ENCODE measurements around the gene EIF4EBP3. TPM values are rescaled to one million over a fixed set of nuclear protein-coding genes. Genes with fewer than 3 reads are reported as not detected.

The EIF4EBP3 gene
- total and polyA plus RNA-seq, 2 donors (not counting 3 experiments of a cell fraction or from before 2014, with no cell fraction given), result 3.7 to 7.6 TPM

- FAIRE-seq (no peak), DNase-seq (ENCODE audit: low read depth, low spot score) (no peak)
- Histone ChIP-seq H3K9me3 (replicated peaks; ENCODE audit: control insufficient read depth, insufficient read depth, low read length) (no peaks in the 10 kb centered on the region), H3K79me2 (ENCODE audit: control insufficient read depth, insufficient read depth, low read length) (peaks cover 37% of the 10 kb centered on the region), H3K4me2 (ENCODE audit: insufficient read depth, low read length) (no peak overlapping the region), H4K20me1 (replicated peaks; ENCODE audit: control insufficient read depth, extremely low read depth, insufficient read depth, low read length) (no peaks in the 10 kb centered on the region), H3K9ac (replicated peaks; ENCODE audit: extremely low read depth, insufficient read depth, low read length) (no peak overlapping the region), H3K27ac (ENCODE audit: insufficient read depth, low read depth, low read length) (no peak overlapping the region), H3K36me3 (ENCODE audit: control insufficient read depth in 2 of 2, extremely low read depth in 1 of 2, insufficient read depth in 2 of 2, low read length in 2 of 2) (peaks cover 10 to 11% of the 10 kb centered on the region in 2 experiments), H3K9me1 (replicated peaks; ENCODE audit: control insufficient read depth, extremely low read depth, insufficient read depth, low read length) (no peaks in the 10 kb centered on the region), H3K27me3 (ENCODE audit: control insufficient read depth in 2 of 2, insufficient read depth in 2 of 2, low read length in 2 of 2) (no peaks in the 10 kb centered on the region), H3K4me1 (ENCODE audit: control insufficient read depth, extremely low read depth, insufficient read depth, low read length) (peaks cover 19% of the 10 kb centered on the region), H2AFZ (ENCODE audit: low read depth, low read length) (no peak overlapping the region), H3K4me3 (replicated peaks in 1 of 3; ENCODE audit: insufficient read depth in 1 of 3, low read depth in 1 of 3, low read length in 3 of 3) (no peak overlapping the region)
- dilution Hi-C loops (cut with MboI; ENCODE audit: extremely low pct_ligation_motif_present, low sequenced_read_pairs), result no loop called here
- BruUV-seq (replicated peaks), result no TSS peak
- POLR2A ChIA-PET, result interaction anchor here (0.5 kb wide), 1 partner anchor 135 kb away, joined by 5 read pairs; no protein-coding TSS in a partner anchor
- CTCF ChIA-PET, result interaction anchor here (1.0 kb wide), 1 partner anchor 191 kb away, joined by 3 read pairs; no protein-coding TSS in a partner anchor
- TF ChIP-seq EZH2 (IDR thresholded peaks at IDR 0.05; ENCODE audit: borderline replicate concordance, low read depth, low read length, severe bottlenecking), result no peak
- TF ChIP-seq MYC (IDR thresholded peaks at IDR 0.05; ENCODE audit: low read depth, low read length), result no peak
- intact Hi-C loops (cut with micrococcal nuclease), result no loop called here
Measured at GRCh38 chr5:140554454-140554853, 7.0 kb downstream of the EIF4EBP3 start.

DNA sequence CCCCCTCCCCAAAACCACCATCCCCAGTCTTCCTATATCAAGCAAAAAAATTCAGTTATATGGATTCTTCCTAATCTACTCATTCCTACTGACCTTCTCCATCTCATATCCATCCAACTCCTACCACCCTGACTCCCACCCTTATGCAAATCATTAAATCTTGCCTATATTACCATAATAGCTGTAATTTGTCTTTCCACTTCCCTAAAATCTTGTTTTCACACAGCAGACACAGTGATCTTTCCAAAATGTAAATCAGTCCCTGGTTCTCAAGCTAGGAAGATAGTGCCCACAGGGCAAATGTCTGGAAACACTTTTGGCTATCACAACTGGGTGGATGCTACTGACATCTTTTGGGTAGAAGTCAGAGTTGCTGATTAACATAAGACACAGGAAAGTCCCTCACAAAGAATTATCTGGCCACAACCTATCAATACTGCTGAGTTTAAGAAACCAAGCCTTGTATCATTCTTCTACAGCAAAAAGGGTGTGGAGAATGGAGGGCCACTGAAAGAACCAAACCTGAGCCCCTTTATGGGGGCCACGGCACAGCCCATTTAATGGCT lies 8.4 kb downstream of the EIF4EBP3 start:
- H2AFZ ChIP-seq (ENCODE audit: low read depth, low read length), result no peak overlapping the region
- POLR2A ChIA-PET, result interaction anchor here (0.6 to 0.7 kb wide), 2 partner anchors 92 to 1532 kb away, joined by 3 read pairs; partner anchors contain the start of genes IK and NDUFA2
- no TSS peak for BruUV-seq (replicated peaks)
- H3K9me1 ChIP-seq (replicated peaks; ENCODE audit: control insufficient read depth, extremely low read depth, insufficient read depth, low read length), result no peaks in the 10 kb centered on the region
- peaks cover 15% of the 10 kb centered on the region for H3K4me1 ChIP-seq (ENCODE audit: control insufficient read depth, extremely low read depth, insufficient read depth, low read length)
- CTCF ChIA-PET, result interaction anchor here (1.1 kb wide), 1 partner anchor 74 kb away, joined by 3 read pairs; no protein-coding TSS in a partner anchor
- intact Hi-C loops (cut with micrococcal nuclease), result loop anchor here (2.0 kb wide), 1 partner anchor 83 kb away; the partner anchor contains the start of gene TMCO6
- H3K9me3 ChIP-seq (replicated peaks; ENCODE audit: control insufficient read depth, insufficient read depth, low read length), result no peaks in the 10 kb centered on the region
- peak overlapping the region; percentile 21 for H3K9ac ChIP-seq (replicated peaks; ENCODE audit: extremely low read depth, insufficient read depth, low read length)
- H4K20me1 ChIP-seq (replicated peaks; ENCODE audit: control insufficient read depth, extremely low read depth, insufficient read depth, low read length), result no peaks in the 10 kb centered on the region
- dilution Hi-C loops (cut with MboI; ENCODE audit: extremely low pct_ligation_motif_present, low sequenced_read_pairs), result no loop called here
- peak overlapping the region in 1 of 3 experiments; percentile 92 for H3K4me3 ChIP-seq (replicated peaks in 1 of 3; ENCODE audit: insufficient read depth in 1 of 3, low read depth in 1 of 3, low read length in 3 of 3)
- DNase-seq (ENCODE audit: low read depth, low spot score) (no peak), FAIRE-seq (no peak)
- peaks cover 37% of the 10 kb centered on the region for H3K79me2 ChIP-seq (ENCODE audit: control insufficient read depth, insufficient read depth, low read length)
- H3K27me3 ChIP-seq (ENCODE audit: control insufficient read depth in 2 of 2, insufficient read depth in 2 of 2, low read length in 2 of 2), result no peaks in the 10 kb centered on the region
- H3K4me2 ChIP-seq (ENCODE audit: insufficient read depth, low read length), result peak overlapping the region; percentile 94
- no peak overlapping the region for H3K27ac ChIP-seq (ENCODE audit: insufficient read depth, low read depth, low read length)
- peaks cover 3% of the 10 kb centered on the region in 2 experiments for H3K36me3 ChIP-seq (ENCODE audit: control insufficient read depth in 2 of 2, extremely low read depth in 1 of 2, insufficient read depth in 2 of 2, low read length in 2 of 2)
- TF ChIP-seq, protein P1, sequence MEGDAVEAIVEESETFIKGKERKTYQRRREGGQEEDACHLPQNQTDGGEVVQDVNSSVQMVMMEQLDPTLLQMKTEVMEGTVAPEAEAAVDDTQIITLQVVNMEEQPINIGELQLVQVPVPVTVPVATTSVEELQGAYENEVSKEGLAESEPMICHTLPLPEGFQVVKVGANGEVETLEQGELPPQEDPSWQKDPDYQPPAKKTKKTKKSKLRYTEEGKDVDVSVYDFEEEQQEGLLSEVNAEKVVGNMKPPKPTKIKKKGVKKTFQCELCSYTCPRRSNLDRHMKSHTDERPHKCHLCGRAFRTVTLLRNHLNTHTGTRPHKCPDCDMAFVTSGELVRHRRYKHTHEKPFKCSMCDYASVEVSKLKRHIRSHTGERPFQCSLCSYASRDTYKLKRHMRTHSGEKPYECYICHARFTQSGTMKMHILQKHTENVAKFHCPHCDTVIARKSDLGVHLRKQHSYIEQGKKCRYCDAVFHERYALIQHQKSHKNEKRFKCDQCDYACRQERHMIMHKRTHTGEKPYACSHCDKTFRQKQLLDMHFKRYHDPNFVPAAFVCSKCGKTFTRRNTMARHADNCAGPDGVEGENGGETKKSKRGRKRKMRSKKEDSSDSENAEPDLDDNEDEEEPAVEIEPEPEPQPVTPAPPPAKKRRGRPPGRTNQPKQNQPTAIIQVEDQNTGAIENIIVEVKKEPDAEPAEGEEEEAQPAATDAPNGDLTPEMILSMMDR (IDR thresholded peaks at IDR 0.05; ENCODE audit: extremely low read depth in 1 of 2, insufficient read depth in 1 of 2, low read depth in 1 of 2, low read length in 2 of 2), result no peak
- no peak for TF ChIP-seq EZH2 (IDR thresholded peaks at IDR 0.05; ENCODE audit: borderline replicate concordance, low read depth, low read length, severe bottlenecking)
- TF ChIP-seq, protein P2, sequence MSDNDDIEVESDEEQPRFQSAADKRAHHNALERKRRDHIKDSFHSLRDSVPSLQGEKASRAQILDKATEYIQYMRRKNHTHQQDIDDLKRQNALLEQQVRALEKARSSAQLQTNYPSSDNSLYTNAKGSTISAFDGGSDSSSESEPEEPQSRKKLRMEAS (IDR thresholded peaks at IDR 0.05; ENCODE audit: insufficient read depth, insufficient read length), result no peak
- no peak for TF ChIP-seq MYC (IDR thresholded peaks at IDR 0.05; ENCODE audit: low read depth, low read length)

All from endothelial cell of umbilical vein (primary cell).